Ishikawa (cell line): ENCODE data around the gene COX6B2.

Source experiments
- CEBPB ChIP-seq: IDR thresholded peaks from 2 replicates; pipeline ENCODE4 v1.6.1; 2012
- EGR1 ChIP-seq: IDR thresholded peaks from 2 replicates; pipeline ENCODE4 v1.6.1; 2012
- EP300 ChIP-seq: IDR thresholded peaks from 2 replicates; pipeline ENCODE4 v1.6.1; 2012; ENCODE audit warnings: borderline replicate concordance
- FOXM1 ChIP-seq: IDR thresholded peaks from 2 replicates; pipeline ENCODE4 v1.6.1; 2012; ENCODE audit warnings: low read depth, borderline replicate concordance
- NFIC ChIP-seq: IDR thresholded peaks from 2 replicates; pipeline ENCODE4 v1.6.1; 2012
- RAD21 ChIP-seq: IDR thresholded peaks from 2 replicates; pipeline ENCODE4 v1.6.1; 2012; ENCODE audit warnings: low read depth
- ZBTB7A ChIP-seq: IDR thresholded peaks from 2 replicates; pipeline ENCODE4 v1.6.1; 2012; ENCODE audit warnings: low read depth
- TF ChIP-seq, protein P1 (sequence below): IDR thresholded peaks from 2 replicates; pipeline ENCODE4 v1.6.1; 2012; ENCODE audit warnings: low read depth, mild to moderate bottlenecking
- TF ChIP-seq, protein P2 (sequence below): IDR thresholded peaks from 2 replicates; pipeline ENCODE4 v1.6.1; 2012

DNA sequence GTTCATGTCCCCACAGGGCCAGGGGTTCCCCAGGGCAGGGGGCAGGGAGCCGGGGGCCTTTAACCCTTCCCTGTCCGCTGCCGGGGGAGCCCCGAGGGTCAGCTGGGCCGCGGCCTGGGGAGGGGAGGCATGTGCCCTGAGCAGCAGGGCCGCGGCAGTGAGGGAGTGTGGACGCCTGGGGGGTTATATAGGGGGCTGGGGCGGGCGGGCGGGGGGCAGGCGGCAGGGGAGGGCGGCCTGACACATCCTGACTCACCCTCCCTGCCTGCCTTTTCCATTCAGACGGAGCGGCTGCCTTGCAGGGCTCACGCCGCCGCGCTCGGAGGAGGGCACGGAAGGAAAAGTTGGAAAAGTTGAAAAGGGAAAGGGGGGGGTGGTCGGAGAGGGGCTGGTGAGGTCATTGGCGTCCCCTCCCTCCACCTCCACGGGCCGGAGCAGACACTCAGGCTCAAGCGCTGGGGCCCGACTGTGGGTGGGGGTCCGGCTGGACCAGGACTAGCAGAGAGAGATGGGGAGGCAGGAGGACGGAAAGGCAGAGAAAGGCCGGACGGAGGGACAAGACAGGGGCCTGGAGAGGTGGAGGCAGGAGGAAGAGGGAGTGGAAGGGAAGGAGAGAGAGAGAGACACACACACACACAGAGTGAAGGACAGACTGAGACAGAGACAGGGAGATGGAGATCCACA lies 15.9 kb upstream of the COX6B2 start, which contains the start of gene IL11:
- TF ChIP-seq RAD21: no peak
- TF ChIP-seq, protein P1, sequence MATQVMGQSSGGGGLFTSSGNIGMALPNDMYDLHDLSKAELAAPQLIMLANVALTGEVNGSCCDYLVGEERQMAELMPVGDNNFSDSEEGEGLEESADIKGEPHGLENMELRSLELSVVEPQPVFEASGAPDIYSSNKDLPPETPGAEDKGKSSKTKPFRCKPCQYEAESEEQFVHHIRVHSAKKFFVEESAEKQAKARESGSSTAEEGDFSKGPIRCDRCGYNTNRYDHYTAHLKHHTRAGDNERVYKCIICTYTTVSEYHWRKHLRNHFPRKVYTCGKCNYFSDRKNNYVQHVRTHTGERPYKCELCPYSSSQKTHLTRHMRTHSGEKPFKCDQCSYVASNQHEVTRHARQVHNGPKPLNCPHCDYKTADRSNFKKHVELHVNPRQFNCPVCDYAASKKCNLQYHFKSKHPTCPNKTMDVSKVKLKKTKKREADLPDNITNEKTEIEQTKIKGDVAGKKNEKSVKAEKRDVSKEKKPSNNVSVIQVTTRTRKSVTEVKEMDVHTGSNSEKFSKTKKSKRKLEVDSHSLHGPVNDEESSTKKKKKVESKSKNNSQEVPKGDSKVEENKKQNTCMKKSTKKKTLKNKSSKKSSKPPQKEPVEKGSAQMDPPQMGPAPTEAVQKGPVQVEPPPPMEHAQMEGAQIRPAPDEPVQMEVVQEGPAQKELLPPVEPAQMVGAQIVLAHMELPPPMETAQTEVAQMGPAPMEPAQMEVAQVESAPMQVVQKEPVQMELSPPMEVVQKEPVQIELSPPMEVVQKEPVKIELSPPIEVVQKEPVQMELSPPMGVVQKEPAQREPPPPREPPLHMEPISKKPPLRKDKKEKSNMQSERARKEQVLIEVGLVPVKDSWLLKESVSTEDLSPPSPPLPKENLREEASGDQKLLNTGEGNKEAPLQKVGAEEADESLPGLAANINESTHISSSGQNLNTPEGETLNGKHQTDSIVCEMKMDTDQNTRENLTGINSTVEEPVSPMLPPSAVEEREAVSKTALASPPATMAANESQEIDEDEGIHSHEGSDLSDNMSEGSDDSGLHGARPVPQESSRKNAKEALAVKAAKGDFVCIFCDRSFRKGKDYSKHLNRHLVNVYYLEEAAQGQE: no peak
- TF ChIP-seq, protein P2, sequence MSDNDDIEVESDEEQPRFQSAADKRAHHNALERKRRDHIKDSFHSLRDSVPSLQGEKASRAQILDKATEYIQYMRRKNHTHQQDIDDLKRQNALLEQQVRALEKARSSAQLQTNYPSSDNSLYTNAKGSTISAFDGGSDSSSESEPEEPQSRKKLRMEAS: no peak
- TF ChIP-seq ZBTB7A: no peak
- no peak for TF ChIP-seq FOXM1
- TF ChIP-seq EP300: no peak
- TF ChIP-seq EGR1: no peak
- TF ChIP-seq CEBPB: no peak
- TF ChIP-seq NFIC: no peak
